ENCODE data around the gene NDUFV2. TPM values are rescaled to one million over a fixed set of nuclear protein-coding genes. Genes with fewer than 3 reads are reported as not detected.

NDUFV2 gene
- polyA plus RNA-seq, 1 donor = 109 TPM

Other genes starting within 250 kb of the NDUFV2 start
- 18.9 TPM for gene ANKRD12, start 34.1 kb downstream of the NDUFV2 start, polyA plus RNA-seq (ENCODE audit: insufficient read length)
- 46.1 TPM for gene TWSG1, start 232.1 kb downstream of the NDUFV2 start, polyA plus RNA-seq (ENCODE audit: insufficient read length)